ENCODE measurements around the gene QPCTL.
"Not testable (repeated sequence)": the region's sequence is repeated elsewhere in the genome, so short reads cannot be mapped to it uniquely, and the experiment has no call there.

QPCTL gene

GRCh38 chr19:45716359-45717130, 24.1 kb downstream of the QPCTL start:
- no peak for DNase-seq (ENCODE audit: low read depth in 1 of 2, low spot score in 1 of 2)

- DNase-seq (ENCODE audit: low read depth in 1 of 2, low spot score in 1 of 2) = peak; percentile 94 to 96
These were observed 24.9 kb downstream of the QPCTL start for GRCh38 chr19:45717131-45717982.

- no peak for DNase-seq (ENCODE audit: low read depth in 1 of 2, low spot score in 1 of 2)
These were observed 25.7 kb downstream of the QPCTL start for GRCh38 chr19:45717983-45718650.

- DNase-seq (ENCODE audit: low read depth in 1 of 2, low spot score in 1 of 2) = not testable (repeated sequence)
These were observed 27.6 kb downstream of the QPCTL start for GRCh38 chr19:45720065-45720464.

- not testable (repeated sequence) for DNase-seq (ENCODE audit: low read depth in 1 of 2, low spot score in 1 of 2)
These were observed 36.2 kb downstream of the QPCTL start for GRCh38 chr19:45728683-45729082.

GRCh38 chr19:45729800-45730290, 37.4 kb downstream of the QPCTL start:
- DNase-seq (ENCODE audit: low read depth in 1 of 2, low spot score in 1 of 2) = no peak

GRCh38 chr19:45730368-45731288, 38.2 kb downstream of the QPCTL start, which contains the start of gene FBXO46:
TSS of gene FBXO46 (minus strand) at chr19:45730896. CDS start at chr19:45713495, 17,401 bp downstream.
- peak; percentile 81 to 87 for DNase-seq (ENCODE audit: low read depth in 1 of 2, low spot score in 1 of 2)

GRCh38 chr19:45733160-45733810, 40.8 kb downstream of the QPCTL start, which contains the start of gene MEIOSIN:
TSS of gene MEIOSIN (plus strand) at chr19:45733439. CDS start at chr19:45735377, 1,938 bp downstream.
- DNase-seq (ENCODE audit: low read depth in 1 of 2, low spot score in 1 of 2) = no peak

- DNase-seq (ENCODE audit: low read depth in 1 of 2, low spot score in 1 of 2) = no peak
These were observed 47.3 kb downstream of the QPCTL start for GRCh38 chr19:45739498-45740439.

- DNase-seq (ENCODE audit: low read depth in 1 of 2, low spot score in 1 of 2) = no peak
These were observed 50.5 kb downstream of the QPCTL start for GRCh38 chr19:45742969-45743368.

- DNase-seq (ENCODE audit: low read depth in 1 of 2, low spot score in 1 of 2) = no peak
These were observed 53.1 kb downstream of the QPCTL start for GRCh38 chr19:45745606-45746005.

- DNase-seq (ENCODE audit: low read depth in 1 of 2, low spot score in 1 of 2) = no peak
These were observed 54.4 kb downstream of the QPCTL start for GRCh38 chr19:45746866-45747265.

GRCh38 chr19:45747513-45747912, 55.0 kb downstream of the QPCTL start:
- no peak for DNase-seq (ENCODE audit: low read depth in 1 of 2, low spot score in 1 of 2)

GRCh38 chr19:45751483-45751882, 59.0 kb downstream of the QPCTL start:
- not testable (repeated sequence) for DNase-seq (ENCODE audit: low read depth in 1 of 2, low spot score in 1 of 2)

- no peak for DNase-seq (ENCODE audit: low read depth in 1 of 2, low spot score in 1 of 2)
These were observed 60.2 kb downstream of the QPCTL start for GRCh38 chr19:45752639-45753038.

- DNase-seq (ENCODE audit: low read depth in 1 of 2, low spot score in 1 of 2) = no peak
These were observed 61.1 kb downstream of the QPCTL start for GRCh38 chr19:45753548-45753947.
